Measurements from ENCODE around the gene GRAMD2B.

GRAMD2B gene

GRCh38 chr5:126503602-126504104, 80.4 kb downstream of the GRAMD2B start:
- H3K36me3 ChIP-seq, result no peaks in the 10 kb centered on the region
- no peaks in the 10 kb centered on the region for H4K20me1 ChIP-seq
- H3K4me3 ChIP-seq, result no peak overlapping the region
- no peak for TF ChIP-seq Cebpa-rat (IDR thresholded peaks at IDR 0.05)
- H3K4me2 ChIP-seq, result no peak overlapping the region
- H3K9ac ChIP-seq, result no peak overlapping the region
- H3K9me3 ChIP-seq, result no peaks in the 10 kb centered on the region
- H3K27ac ChIP-seq, result no peak overlapping the region
- peaks cover 5% of the 10 kb centered on the region for H3K4me1 ChIP-seq
- H3K27me3 ChIP-seq, result no peaks in the 10 kb centered on the region

GRCh38 chr5:126506079-126506478, 82.9 kb downstream of the GRAMD2B start:
- H3K27me3 ChIP-seq, result no peaks in the 10 kb centered on the region
- H4K20me1 ChIP-seq, result no peaks in the 10 kb centered on the region
- H3K36me3 ChIP-seq, result no peaks in the 10 kb centered on the region
- H3K4me3 ChIP-seq, result no peak overlapping the region
- H3K4me2 ChIP-seq, result no peak overlapping the region
- peaks cover 17% of the 10 kb centered on the region for H3K4me1 ChIP-seq
- H3K9ac ChIP-seq, result no peak overlapping the region
- no peak overlapping the region for H3K27ac ChIP-seq
- H3K9me3 ChIP-seq, result no peaks in the 10 kb centered on the region
- TF ChIP-seq Cebpa-rat (IDR thresholded peaks at IDR 0.05), result no peak

- no peaks in the 10 kb centered on the region for H3K36me3 ChIP-seq
- no peak overlapping the region for H3K4me3 ChIP-seq
- H4K20me1 ChIP-seq, result no peaks in the 10 kb centered on the region
- no peak for TF ChIP-seq Cebpa-rat (IDR thresholded peaks at IDR 0.05)
- no peak overlapping the region for H3K27ac ChIP-seq
- H3K9ac ChIP-seq, result no peak overlapping the region
- H3K4me1 ChIP-seq, result peaks cover 17% of the 10 kb centered on the region
- H3K27me3 ChIP-seq, result no peaks in the 10 kb centered on the region
- peak overlapping the region; percentile 49 for H3K4me2 ChIP-seq
- no peaks in the 10 kb centered on the region for H3K9me3 ChIP-seq
Measured at GRCh38 chr5:126508251-126508961, 85.2 kb downstream of the GRAMD2B start.

GRCh38 chr5:126508962-126509279, 85.7 kb downstream of the GRAMD2B start:
- Histone ChIP-seq H4K20me1 (no peaks in the 10 kb centered on the region), H3K4me3 (no peak overlapping the region), H3K9ac (no peak overlapping the region), H3K27ac (no peak overlapping the region), H3K4me1 (peaks cover 17% of the 10 kb centered on the region), H3K9me3 (no peaks in the 10 kb centered on the region), H3K4me2 (peak overlapping the region; percentile 49), H3K27me3 (no peaks in the 10 kb centered on the region), H3K36me3 (no peaks in the 10 kb centered on the region)
- TF ChIP-seq Cebpa-rat (IDR thresholded peaks at IDR 0.05), result no peak

DNA sequence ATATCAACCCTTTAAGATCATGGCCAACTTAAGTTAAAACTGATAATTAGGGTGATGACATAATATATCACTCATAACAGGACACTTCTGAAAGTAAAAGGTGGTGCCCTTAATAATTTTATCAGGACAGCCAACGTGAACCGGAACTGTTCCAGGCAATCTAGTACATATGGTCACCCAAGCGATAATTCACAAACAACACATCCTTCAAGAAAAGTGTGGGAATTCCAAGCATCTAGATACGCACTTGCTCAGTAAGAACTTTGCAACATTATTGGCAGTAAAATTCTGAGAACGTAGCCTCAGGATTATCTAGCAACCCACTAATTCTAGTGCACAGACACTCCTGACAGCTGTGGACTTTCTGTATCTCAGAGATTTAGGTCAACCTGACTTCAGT, 86.1 kb downstream of the GRAMD2B start:
- Histone ChIP-seq H3K4me1 (peaks cover 17% of the 10 kb centered on the region), H3K4me2 (peak overlapping the region; percentile 49), H3K27ac (no peak overlapping the region), H3K4me3 (no peak overlapping the region), H3K9ac (no peak overlapping the region), H3K9me3 (no peaks in the 10 kb centered on the region), H4K20me1 (no peaks in the 10 kb centered on the region), H3K27me3 (no peaks in the 10 kb centered on the region), H3K36me3 (no peaks in the 10 kb centered on the region)
- TF ChIP-seq Cebpa-rat (IDR thresholded peaks at IDR 0.05), result no peak

- H3K36me3 ChIP-seq, result no peaks in the 10 kb centered on the region
- H3K27ac ChIP-seq, result no peak overlapping the region
- no peak overlapping the region for H3K4me2 ChIP-seq
- no peak overlapping the region for H3K9ac ChIP-seq
- H3K27me3 ChIP-seq, result no peaks in the 10 kb centered on the region
- no peaks in the 10 kb centered on the region for H3K9me3 ChIP-seq
- no peak overlapping the region for H3K4me3 ChIP-seq
- TF ChIP-seq Cebpa-rat (IDR thresholded peaks at IDR 0.05), result no peak
- no peaks in the 10 kb centered on the region for H4K20me1 ChIP-seq
- H3K4me1 ChIP-seq, result peaks cover 17% of the 10 kb centered on the region
Measured at GRCh38 chr5:126511961-126512360, 88.8 kb downstream of the GRAMD2B start.

DNA sequence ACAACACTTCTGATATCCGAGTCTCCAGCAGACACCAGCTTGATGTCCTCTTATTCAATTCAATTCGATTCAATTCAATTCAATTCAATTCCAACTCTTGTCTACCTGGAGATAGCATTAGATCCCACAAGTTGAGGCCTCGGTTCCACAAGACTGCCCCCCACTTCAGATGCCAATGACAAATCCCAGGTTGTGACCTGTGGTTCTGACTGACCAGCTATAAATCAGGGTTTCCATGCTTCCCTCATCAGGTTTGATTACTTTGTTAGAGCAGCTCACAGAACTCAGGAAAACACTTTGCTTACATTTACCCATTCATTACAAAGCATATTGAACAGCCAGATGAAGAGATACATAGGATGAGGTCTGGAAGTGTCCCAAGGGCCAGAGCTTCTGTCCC, 89.2 kb downstream of the GRAMD2B start:
- H3K36me3 ChIP-seq, result no peaks in the 10 kb centered on the region
- H3K4me3 ChIP-seq, result no peak overlapping the region
- no peak for TF ChIP-seq Cebpa-rat (IDR thresholded peaks at IDR 0.05)
- H3K4me2 ChIP-seq, result no peak overlapping the region
- no peaks in the 10 kb centered on the region for H4K20me1 ChIP-seq
- no peaks in the 10 kb centered on the region for H3K27me3 ChIP-seq
- H3K9ac ChIP-seq, result no peak overlapping the region
- no peaks in the 10 kb centered on the region for H3K9me3 ChIP-seq
- H3K4me1 ChIP-seq, result peaks cover 17% of the 10 kb centered on the region
- no peak overlapping the region for H3K27ac ChIP-seq

GRCh38 chr5:126513302-126513701, 90.1 kb downstream of the GRAMD2B start:
- Histone ChIP-seq H3K4me2 (no peak overlapping the region), H3K36me3 (no peaks in the 10 kb centered on the region), H3K9ac (no peak overlapping the region), H3K9me3 (no peaks in the 10 kb centered on the region), H3K27ac (no peak overlapping the region), H4K20me1 (no peaks in the 10 kb centered on the region), H3K4me3 (no peak overlapping the region), H3K4me1 (peaks cover 15% of the 10 kb centered on the region), H3K27me3 (no peaks in the 10 kb centered on the region)
- TF ChIP-seq Cebpa-rat (IDR thresholded peaks at IDR 0.05), result no peak

- Histone ChIP-seq H3K4me3 (no peak overlapping the region), H3K27ac (no peak overlapping the region), H3K4me2 (no peak overlapping the region), H4K20me1 (no peaks in the 10 kb centered on the region), H3K9me3 (no peaks in the 10 kb centered on the region), H3K9ac (no peak overlapping the region), H3K27me3 (no peaks in the 10 kb centered on the region), H3K36me3 (no peaks in the 10 kb centered on the region), H3K4me1 (peaks cover 11% of the 10 kb centered on the region)
- TF ChIP-seq Cebpa-rat (IDR thresholded peaks at IDR 0.05), result no peak
Measured at GRCh38 chr5:126513703-126514102, 90.5 kb downstream of the GRAMD2B start.

DNA sequence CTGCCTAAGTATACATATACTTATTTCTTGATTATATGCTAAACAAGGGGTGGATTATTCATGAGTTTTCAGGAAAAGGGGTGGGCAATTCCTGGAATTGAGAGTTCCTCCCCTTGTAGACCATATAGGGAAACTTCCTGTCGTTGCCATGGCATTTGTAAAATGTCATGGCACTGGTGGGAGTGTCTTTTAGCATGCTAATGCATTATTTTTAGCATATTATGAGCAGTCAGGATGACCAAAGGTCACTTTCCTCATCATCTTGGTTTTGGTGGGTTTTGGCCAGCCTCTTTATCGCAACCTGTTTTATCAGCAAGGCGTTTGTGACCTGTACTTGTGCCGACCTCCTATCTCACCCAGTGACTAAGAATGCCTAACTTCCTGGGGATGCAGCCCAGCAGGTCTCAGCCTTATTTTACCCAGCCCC, 90.9 kb downstream of the GRAMD2B start:
- no peak for TF ChIP-seq Cebpa-rat (IDR thresholded peaks at IDR 0.05)
- H3K36me3 ChIP-seq, result no peaks in the 10 kb centered on the region

More for the DNA sequence above, 90.9 kb downstream of the GRAMD2B start:
- Histone ChIP-seq H3K9me3 (no peaks in the 10 kb centered on the region), H3K27ac (no peak overlapping the region), H3K4me3 (no peak overlapping the region), H3K4me2 (no peak overlapping the region), H4K20me1 (no peaks in the 10 kb centered on the region), H3K27me3 (no peaks in the 10 kb centered on the region), H3K9ac (no peak overlapping the region), H3K4me1 (peaks cover 7% of the 10 kb centered on the region)
